ENCODE data around the gene SORL1-AS1.

The SORL1-AS1 gene

GRCh38 chr11:121483805-121484480, 31.2 kb upstream of the SORL1-AS1 start:
- CTCF ChIA-PET, result no interaction called here
- POLR2A ChIA-PET, result interaction anchor here (0.6 kb wide), 1 partner anchor 74 kb away, joined by 4 read pairs; no protein-coding TSS in a partner anchor

GRCh38 chr11:121482231-121483129, 29.7 kb upstream of the SORL1-AS1 start:
- Mint-ChIP-seq H3K27ac (peak overlapping the region; percentile 78), H3K27me3 (ENCODE audit: low read depth) (no peaks in the 10 kb centered on the region), H3K4me1 (peaks cover 60% of the 10 kb centered on the region), H3K4me3 (no peak overlapping the region), H3K9me3 (no peaks in the 10 kb centered on the region), H3K36me3 (peaks cover 28% of the 10 kb centered on the region)
- no peak for DNase-seq (ENCODE audit: low spot score)
- CTCF ChIA-PET, result interaction anchor here (0.7 kb wide), 1 partner anchor 76 kb away, joined by 4 read pairs; no protein-coding TSS in a partner anchor
- POLR2A ChIA-PET, result no interaction called here
- no peak for ATAC-seq
- no peak for TF ChIP-seq USF1 (CRISPR knock-in tag; IDR thresholded peaks at IDR 0.05)
- TF ChIP-seq ATF3 (CRISPR knock-in tag; conservative IDR thresholded peaks at IDR 0.05), result no peak
- no peak for TF ChIP-seq MXD4 (CRISPR knock-in tag; IDR thresholded peaks at IDR 0.05; ENCODE audit: borderline replicate concordance)
- no peak for TF ChIP-seq TEAD4 (CRISPR knock-in tag; IDR thresholded peaks at IDR 0.05)
- TF ChIP-seq ATF2 (CRISPR knock-in tag; IDR thresholded peaks at IDR 0.05; ENCODE audit: borderline replicate concordance, low read depth), result no peak
- no peak for TF ChIP-seq ELF4 (CRISPR knock-in tag; IDR thresholded peaks at IDR 0.05; ENCODE audit: low read depth)
- no peak for TF ChIP-seq NR3C1 (CRISPR knock-in tag; conservative IDR thresholded peaks at IDR 0.05; ENCODE audit: low read depth)
- no peak for TF ChIP-seq FOXK1 (CRISPR knock-in tag; IDR thresholded peaks at IDR 0.05)
- no peak for TF ChIP-seq PRRX2 (CRISPR knock-in tag; IDR thresholded peaks at IDR 0.05)
- TF ChIP-seq KAT7 (CRISPR knock-in tag; IDR thresholded peaks at IDR 0.05; ENCODE audit: borderline replicate concordance), result no peak
- TF ChIP-seq FOXP4 (CRISPR knock-in tag; IDR thresholded peaks at IDR 0.05), result no peak
- no peak for TF ChIP-seq CTCF (IDR thresholded peaks at IDR 0.05)
- no peak for TF ChIP-seq ZNF532 (CRISPR knock-in tag; IDR thresholded peaks at IDR 0.05; ENCODE audit: borderline replicate concordance)

More at GRCh38 chr11:121483805-121484480, 31.2 kb upstream of the SORL1-AS1 start:
- TF ChIP-seq FOXP4 (CRISPR knock-in tag; IDR thresholded peaks at IDR 0.05) (no peak), SOX15 (CRISPR knock-in tag; IDR thresholded peaks at IDR 0.05) (no peak), ESRRA (CRISPR knock-in tag; IDR thresholded peaks at IDR 0.05; ENCODE audit: borderline replicate concordance) (no peak), GTF2I (CRISPR knock-in tag; conservative IDR thresholded peaks at IDR 0.05) (no peak), ZNF671 (CRISPR knock-in tag; IDR thresholded peaks at IDR 0.05) (no peak), NR3C1 (CRISPR knock-in tag; conservative IDR thresholded peaks at IDR 0.05; ENCODE audit: low read depth) (no peak), MYBL2 (CRISPR knock-in tag; IDR thresholded peaks at IDR 0.05) (no peak), TEAD1 (CRISPR knock-in tag; IDR thresholded peaks at IDR 0.05) (no peak)
- no peak for DNase-seq (ENCODE audit: low spot score)
- no peak overlapping the region for H3K4me3 Mint-ChIP-seq
- H3K9me3 Mint-ChIP-seq, result no peaks in the 10 kb centered on the region
- no peak for ATAC-seq
- peaks cover 32% of the 10 kb centered on the region for H3K36me3 Mint-ChIP-seq
- H3K4me1 Mint-ChIP-seq, result peaks cover 45% of the 10 kb centered on the region
- no peaks in the 10 kb centered on the region for H3K27me3 Mint-ChIP-seq (ENCODE audit: low read depth)
- H3K27ac Mint-ChIP-seq, result peak overlapping the region; percentile 46; the same call in 1 of the 2 replicates

Data from WTC11 (cell line).